Glomerular visceral epithelial cell (primary cell): ENCODE data around the gene DHFR2.
"Not testable (repeated sequence)": the region's sequence is repeated elsewhere in the genome, so short reads cannot be mapped to it uniquely, and the experiment has no call there.

Experiments
- DNase-seq: peaks from one replicate; pipeline ENCODE4 v3.0.0-alpha.2; 2016; ENCODE audit errors: extremely low spot score

The DHFR2 gene

GRCh38 chr3:94062513-94063404 is at the start of gene DHFR2, which contains the start of gene NSUN3:
Gene DHFR2 (minus strand): TSS chr3:94062916. CDS start chr3:94061511, 1,405 bp downstream.
Gene NSUN3 (plus strand): TSS chr3:94063061. CDS start chr3:94063127, 66 bp downstream.
- DNase-seq, result peak; percentile 97

- no peak for DNase-seq
These were observed 48.1 kb upstream of the DHFR2 start for GRCh38 chr3:94110854-94111253.

- not testable (repeated sequence) for DNase-seq
These were observed 47.5 kb upstream of the DHFR2 start for GRCh38 chr3:94110232-94110631.

DNA sequence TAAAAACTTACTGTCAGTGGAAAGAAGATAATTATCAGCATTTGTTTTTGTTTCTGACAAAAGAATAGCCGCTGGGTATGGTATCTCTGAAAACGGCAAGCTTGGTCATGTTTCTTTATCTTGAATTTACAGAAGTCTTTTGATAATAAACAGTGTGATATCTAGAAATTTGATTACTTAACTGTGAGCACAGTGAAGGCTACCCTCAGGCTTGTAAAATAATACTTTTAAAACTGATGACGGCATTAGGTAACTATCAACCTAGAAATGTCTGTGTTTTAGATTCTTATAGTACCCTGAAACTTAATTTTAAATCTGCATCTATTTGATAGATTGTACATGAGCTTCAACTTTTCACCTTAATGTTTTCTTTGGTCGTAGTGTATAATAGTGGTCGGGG is 43.6 kb upstream of the DHFR2 start:
- DNase-seq, result no peak

GRCh38 chr3:94101860-94102259 is 39.1 kb upstream of the DHFR2 start:
- no peak for DNase-seq

- no peak for DNase-seq
These were observed 36.6 kb upstream of the DHFR2 start for GRCh38 chr3:94099311-94099710.

DNA sequence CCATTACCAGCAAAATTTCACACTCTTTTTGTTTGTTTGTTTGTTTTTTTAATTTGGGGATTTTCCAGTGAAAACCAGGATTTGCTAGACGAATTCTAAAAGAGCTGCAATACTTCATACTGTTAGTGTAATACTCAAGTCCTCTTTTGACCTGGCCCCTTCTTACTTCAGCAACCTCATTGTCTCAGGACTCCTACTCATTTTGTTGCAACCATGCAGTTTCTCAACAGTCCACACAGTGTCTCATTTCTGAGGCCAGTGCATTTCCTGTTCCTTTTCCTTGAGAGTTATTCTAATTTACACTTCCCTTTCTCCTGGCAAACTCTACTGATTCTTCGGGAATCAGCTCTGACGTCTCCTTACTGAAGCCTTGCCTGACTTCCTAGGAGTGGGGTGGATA is 35.7 kb upstream of the DHFR2 start:
- no peak for DNase-seq

- DNase-seq, result no peak
These were observed 32.4 kb upstream of the DHFR2 start for GRCh38 chr3:94095111-94095510.

- DNase-seq, result no peak
These were observed 30.4 kb upstream of the DHFR2 start for GRCh38 chr3:94093151-94093550.

- no peak for DNase-seq
These were observed 29.4 kb upstream of the DHFR2 start for GRCh38 chr3:94092086-94092485.

GRCh38 chr3:94089126-94089525 is 26.4 kb upstream of the DHFR2 start:
- no peak for DNase-seq

- DNase-seq, result no peak
These were observed 20.5 kb upstream of the DHFR2 start for GRCh38 chr3:94083261-94083660.

DNA sequence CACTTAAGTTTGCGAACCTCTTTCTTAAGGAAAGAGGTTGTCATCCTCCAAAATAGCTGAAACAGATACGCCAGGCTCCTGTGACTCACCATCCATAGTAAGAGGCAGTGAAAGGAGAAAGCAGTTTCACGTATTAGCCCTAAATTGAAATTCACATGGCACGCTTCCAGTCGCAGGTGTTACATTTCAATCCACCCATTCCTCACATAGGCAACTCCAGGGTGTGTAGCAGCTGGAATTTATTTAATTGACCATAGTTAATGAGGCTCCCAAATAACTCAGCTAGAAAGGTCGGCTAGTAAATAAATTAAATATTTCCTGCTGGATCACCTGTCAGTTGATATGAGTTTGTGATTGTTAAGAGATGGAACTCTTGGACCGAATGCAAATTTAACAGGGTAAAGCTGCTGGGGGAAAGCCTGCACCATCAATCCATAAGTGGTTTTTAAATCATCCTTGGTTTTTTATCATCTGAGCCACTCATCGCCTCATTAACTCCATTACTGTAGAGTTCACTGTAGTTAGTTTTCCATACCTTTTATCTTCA is 19.7 kb upstream of the DHFR2 start:
- no peak for DNase-seq

DNA sequence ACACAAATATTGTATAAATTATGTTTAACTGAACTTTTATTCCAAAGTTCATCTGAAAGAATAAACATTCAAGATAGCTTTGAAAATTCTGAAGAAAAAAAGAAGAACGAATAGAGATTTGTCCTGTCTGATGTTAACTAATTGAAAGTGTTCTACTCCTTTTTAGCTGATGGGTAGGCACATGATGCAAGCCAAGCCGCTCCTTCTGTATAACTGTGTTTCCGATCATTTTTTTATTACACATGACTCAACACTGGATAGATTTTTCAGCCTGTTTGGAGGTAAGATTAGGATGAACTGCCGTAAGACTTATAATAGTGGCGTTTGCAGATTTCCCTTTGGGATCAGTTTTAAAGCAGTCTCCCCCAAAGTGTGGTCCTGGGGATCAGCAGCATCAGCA is 19.2 kb upstream of the DHFR2 start:
- no peak for DNase-seq

GRCh38 chr3:94080552-94080951 is 17.8 kb upstream of the DHFR2 start:
- not testable (repeated sequence) for DNase-seq

GRCh38 chr3:94076055-94076454 is 13.3 kb upstream of the DHFR2 start:
- DNase-seq, result peak; percentile 14

- no peak for DNase-seq
These were observed 9.1 kb upstream of the DHFR2 start for GRCh38 chr3:94071713-94072284.

DNA sequence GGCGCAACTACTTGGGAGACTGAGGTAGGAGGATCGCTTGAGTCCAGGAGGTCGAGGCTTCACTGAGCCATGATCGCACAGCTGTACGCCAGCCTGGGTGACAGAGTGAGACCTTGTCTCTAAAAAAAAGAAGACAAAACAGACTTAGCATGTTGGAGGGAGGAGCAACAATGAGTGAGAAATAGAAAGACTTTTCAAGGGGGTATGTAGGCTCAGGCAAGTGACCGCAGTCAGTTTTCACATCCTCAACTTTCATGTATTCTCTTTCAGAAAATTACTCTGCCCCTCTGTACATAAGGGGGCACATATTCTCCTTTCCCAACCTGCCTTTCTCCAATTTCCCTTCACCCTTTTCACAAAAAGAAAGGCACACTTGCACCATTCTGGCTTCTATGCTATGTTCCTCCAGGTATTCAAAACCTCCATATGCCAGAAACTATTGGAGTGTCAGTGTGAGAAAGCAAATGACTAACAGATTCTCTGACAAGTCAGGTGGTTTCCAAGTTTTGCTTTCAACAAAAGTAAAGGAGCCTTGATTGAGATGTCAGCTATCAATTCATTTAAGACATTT is 7.7 kb upstream of the DHFR2 start:
- DNase-seq, result no peak

- no peak for DNase-seq
These were observed 6.6 kb upstream of the DHFR2 start for GRCh38 chr3:94069194-94069813.

GRCh38 chr3:94066506-94067500 is 4.1 kb upstream of the DHFR2 start:
- DNase-seq, result no peak
